GM11168 (cell line): Measurements from ENCODE around the gene SWAP70.
"Not testable (repeated sequence)": the region's sequence is repeated elsewhere in the genome, so short reads cannot be mapped to it uniquely, and the experiment has no call there.

Source experiments
- in situ Hi-C: fragments of 300-500 bp; cut with MboI; formaldehyde crosslinking; loops from one replicate; pipeline ENCODE4 v1.12.0; 2022; ENCODE audit warnings: low sequenced_read_pairs; ENCODE audit not compliant: unreplicated experiment

Gene SWAP70

DNA sequence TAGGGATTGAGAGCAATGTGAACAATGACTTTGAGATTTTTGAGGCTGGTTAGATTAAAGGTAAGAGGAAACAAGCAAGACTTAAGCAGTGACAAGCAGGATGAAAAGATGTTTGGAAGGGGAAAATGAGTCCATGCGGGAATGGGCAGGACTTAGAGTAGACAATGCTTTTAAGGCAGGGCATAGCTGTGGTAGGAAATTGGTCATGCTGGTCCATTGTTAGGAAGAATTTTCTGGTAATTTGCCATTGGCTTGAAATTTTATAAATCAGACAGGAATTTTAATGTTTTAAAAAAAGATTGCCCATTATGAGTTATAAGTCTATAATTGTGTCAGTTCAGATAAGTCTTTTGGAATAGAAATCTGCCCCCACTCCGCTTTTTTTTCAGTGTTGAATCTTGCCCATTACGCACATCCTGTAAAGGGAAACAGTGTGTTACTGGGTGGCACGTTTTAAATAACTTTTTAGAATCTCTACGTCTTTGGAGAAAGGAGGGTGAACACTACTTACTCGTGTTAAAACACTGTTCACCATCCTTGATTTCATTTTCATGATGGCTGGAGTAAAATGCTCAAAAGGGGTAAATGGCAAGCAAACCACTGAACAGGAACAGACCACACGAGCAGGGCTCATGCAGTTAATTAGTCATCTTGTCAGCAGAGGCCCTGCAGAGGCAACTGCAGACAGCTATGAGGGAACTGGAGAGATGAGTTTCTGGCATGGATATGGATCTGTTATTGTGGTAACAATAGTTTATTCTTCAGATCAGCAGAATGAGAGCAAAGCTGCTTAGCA lies 25.0 kb downstream of the SWAP70 start:
- in situ Hi-C loops: no loop called here

DNA sequence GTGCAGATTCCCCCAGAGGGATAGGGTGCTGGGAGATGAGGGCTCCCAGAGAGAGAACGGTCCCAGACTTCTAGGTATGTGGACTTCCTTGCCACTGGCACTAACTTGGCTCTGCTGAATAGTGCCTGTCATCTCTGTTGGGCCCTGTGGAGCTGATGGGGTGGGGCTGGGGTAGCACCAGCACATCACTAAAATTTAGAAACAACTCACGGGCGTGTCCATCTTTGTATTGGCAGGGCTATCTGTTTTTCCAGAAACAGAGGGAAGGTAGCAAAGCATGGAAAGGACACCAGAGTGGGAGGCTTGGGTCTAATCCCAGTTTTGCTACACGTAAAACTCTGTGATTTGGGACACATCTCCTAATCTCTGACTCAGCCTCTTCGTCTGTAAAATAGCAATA lies 25.8 kb downstream of the SWAP70 start:
- in situ Hi-C loops: no loop called here

DNA sequence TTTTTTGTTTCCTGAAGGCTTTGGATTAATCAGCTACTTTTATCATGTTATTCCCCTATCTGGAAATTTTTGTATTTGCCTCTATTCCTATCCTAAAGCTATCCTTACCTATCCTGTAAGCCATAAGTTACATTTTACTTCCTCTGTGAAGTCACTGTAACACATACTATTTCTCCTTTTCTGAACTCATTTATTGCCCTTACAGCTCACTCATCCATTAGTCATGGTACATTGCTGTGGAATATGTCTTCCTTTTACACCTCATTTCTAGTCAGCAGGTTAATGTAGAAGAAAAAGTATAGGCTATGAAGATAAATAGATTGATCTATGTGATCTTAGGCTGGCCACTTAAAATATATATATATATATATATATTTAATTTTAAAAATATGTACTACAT lies 28.0 kb downstream of the SWAP70 start:
- in situ Hi-C loops: no loop called here

DNA sequence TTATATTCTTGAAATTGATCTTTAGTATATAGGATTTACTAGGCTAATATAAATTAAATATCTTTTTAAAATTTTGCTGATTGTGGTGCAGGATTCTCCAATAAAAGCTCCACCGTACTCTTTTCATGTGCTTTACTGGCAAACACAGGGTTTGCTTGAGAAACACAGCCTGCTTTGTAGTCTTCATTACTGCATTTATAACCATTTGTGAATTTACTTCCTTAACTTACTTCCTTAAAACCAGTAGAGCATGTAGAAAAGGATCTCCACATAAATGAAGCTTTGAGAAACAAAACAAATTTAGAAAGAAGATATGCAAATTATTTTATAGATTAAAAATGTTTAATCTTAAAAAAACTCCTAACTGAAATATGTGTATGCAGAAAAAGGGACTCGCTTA lies 28.8 kb downstream of the SWAP70 start:
- in situ Hi-C loops: no loop called here

DNA sequence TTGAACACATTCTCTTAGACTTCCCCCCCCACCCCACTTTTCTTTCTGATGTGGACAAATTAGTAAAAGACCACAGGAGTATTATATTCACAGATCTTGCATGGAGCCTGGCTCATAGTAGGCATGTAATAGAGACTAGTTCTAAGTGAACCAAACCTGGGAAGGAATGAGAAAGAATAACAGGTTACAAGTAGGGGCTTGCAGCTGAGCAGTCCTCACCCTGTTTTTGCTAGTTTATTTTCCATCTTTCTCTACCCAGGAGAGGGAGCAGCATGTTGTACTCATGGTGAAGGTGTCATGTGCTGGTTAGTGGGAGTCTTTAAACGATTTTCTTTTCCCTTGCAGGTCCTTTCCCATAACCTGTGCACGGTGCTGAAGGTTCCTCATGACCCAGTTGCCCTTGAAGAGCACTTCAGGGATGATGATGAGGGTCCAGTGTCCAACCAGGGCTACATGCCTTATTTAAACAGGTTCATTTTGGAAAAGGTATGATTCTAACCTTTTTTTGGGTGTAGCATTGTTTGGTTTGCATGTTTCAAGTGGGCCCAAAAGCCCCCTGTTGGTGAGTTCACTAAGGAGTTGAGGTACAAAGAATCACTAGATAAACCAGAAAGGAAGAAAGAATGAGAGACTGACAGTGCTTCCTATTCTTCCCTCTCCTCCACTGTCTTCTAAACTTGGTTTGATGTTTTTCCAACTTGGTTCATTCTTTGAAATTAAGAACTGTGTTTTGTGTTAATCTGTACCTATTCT lies 30.1 kb downstream of the SWAP70 start:
- in situ Hi-C loops: no loop called here

DNA sequence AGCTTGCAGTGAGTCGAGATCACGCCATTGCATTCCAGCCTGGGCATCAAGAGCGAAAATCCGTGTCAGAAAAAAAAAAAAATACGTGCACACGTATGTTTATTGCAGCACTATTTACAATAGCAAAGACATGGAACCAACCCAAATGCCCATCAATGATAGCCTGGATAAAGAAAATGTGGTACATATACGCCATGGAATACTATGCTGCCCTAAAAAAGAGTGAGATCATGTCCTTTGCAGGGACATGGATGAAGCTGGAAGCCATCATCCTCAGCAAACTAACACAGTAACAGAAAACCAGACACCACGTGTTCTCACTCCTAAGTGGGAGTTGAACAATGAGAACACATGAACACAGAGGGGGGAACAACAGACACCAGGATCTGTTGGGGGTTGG lies 31.4 kb downstream of the SWAP70 start:
- in situ Hi-C loops: not testable (repeated sequence)

DNA sequence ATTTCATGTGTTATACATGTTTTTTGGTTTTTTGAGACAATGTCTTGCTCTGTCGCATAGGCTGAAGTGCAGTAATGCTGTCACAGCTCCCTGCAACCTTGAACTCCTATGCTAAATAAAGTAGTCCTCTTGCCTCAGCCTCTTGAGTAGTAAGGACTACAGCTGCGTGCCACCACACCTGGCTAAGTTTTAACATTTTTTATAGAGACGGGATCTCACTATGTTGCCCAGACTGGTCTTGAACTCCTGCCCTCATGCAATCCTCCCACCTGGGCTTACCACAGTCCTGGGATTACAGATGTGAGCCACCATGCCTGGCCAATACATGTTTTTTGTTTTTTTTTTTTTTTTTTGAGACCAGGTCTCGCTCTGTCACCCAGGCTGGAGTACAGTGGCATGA lies 33.9 kb downstream of the SWAP70 start:
- in situ Hi-C loops: no loop called here

DNA sequence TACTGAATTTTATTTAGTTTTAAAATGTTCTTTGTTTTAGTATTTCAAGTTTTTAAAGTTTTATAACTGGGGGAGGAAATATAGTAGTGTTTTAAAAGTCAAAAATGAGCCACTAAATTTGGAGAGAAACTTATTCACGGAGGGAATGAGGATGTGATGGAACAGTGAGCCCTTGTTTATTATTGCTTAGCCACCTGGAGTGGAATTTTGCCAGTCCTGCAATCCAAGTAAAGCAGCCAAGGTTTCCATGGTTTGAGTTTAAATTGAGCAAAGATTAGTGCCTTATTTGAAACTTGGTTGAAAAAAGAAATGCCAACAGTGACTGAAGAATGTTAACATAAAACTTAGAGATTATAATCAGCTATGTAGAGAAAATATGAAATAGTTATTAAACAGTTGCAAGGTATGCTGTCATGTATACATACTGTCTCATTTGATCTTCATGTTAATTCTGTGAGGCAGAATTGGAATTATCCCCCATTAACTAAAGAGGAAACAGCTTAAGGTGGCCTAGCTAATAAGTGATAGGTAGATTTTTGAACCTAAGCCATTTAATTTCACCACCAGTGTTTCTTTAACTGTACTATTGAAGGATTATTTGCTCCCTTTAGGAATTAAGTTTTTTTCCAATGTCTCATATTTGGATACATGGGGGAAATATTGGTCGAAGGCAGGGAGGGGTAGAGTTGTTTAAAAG lies 36.4 kb downstream of the SWAP70 start:
- in situ Hi-C loops: no loop called here

DNA sequence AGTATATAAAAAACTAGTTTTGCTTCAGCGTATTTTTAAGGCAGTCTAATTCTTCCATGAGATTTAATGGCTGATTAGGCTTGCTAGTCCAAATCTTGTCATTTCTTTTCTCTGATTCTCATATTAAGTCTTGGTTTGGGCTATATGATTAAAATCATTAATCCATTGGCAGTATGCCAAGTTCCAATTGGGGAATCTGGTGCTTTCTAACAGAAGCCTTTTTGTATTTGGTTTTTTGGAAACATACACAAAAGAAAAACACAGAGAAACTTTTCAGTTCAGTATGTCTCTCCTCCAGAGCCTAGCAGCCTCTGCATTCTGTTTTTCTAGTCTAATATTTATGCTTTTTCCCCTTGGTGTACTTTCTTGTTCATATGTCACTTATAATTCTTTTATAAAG lies 37.9 kb downstream of the SWAP70 start:
- in situ Hi-C loops: no loop called here

DNA sequence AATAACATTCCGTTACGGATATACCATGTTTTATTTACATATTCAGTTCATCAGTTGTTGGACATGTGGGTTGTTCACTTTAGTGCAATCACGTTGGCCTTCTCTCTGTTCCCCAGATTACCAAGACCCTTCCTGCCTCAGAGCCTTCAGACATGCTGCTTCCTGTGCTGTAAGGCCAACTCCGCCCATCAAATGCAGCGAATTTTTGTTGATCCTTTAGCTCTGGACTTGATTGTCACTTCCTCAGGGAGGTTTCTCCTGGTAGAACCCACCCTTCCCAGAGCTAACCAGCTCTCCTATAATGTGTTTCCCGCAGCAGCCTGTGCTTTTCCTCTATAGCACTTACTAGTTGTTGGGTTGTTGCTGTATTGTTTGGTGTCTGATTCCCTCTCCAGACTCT lies 39.4 kb downstream of the SWAP70 start:
- in situ Hi-C loops: no loop called here

DNA sequence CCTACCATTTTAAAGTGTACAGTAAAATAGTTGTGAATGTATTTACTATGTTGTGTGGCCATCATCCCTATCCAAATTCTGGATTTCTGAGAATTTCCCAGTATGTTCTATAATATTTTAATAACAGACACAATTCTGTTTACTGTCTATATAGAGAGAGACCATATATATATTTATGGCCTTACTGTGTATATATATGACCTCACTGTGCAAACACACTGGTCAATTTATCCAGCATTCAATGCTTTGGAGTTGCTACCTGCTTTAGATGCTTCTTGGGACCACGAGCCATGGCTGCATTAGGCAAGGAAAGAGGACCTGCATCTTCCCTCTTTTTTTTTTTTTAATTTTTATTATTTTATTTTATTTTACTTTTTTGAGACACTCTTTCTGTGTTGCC lies 40.2 kb downstream of the SWAP70 start:
- in situ Hi-C loops: no loop called here

DNA sequence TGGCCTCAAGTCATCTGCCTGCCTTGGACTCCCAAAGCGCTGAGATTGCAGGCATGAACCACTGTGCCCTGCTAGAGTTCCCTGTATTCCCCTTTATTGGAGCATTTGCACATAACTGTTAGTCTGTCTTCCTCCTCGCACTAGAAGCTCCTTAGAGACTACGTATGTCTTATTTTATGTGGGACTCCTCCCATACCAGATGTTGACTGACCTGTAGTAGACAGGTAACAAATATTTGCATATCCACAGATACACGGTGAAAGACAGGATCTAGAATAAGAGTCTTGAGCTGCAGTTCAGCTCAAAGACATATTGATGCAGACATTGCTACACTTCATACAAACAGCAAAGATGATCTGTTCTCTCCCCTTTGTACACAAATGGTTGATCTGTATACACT lies 40.7 kb downstream of the SWAP70 start:
- in situ Hi-C loops: no loop called here

DNA sequence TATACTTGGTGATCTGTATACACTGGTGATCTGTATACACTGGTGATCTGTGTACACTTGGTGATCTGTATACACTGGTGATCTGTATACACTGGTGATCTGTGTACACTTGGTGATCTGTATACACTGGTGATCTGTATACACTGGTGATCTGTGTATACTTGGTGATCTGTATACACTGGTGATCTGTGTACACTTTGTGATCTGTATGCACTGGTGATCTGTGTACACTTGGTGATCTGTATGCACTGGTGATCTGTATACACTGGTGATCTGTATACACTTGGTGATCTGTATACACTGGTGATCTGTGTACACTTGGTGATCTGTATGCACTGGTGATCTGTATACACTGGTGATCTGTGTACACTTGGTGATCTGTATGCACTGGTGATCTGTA lies 41.5 kb downstream of the SWAP70 start:
- in situ Hi-C loops: not testable (repeated sequence)

DNA sequence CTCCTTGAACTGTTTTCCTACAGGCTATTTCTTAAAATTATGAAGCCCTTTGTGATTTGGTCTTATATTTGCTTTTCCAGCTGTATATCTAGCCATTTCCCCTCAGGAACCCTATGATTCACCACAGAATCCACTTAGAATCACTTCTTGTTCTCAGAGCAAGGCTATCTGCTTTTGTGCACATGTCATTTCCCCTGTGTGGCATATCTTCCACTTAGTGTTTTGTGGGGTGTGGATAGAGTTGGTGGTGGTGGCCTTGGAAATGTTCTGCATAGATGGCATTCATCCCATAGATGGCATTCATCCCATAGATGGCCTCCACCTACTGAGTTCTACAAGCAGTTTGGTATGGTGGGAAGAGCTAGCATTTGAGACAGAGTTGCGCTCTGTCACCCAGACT lies 44.7 kb downstream of the SWAP70 start:
- in situ Hi-C loops: no loop called here

DNA sequence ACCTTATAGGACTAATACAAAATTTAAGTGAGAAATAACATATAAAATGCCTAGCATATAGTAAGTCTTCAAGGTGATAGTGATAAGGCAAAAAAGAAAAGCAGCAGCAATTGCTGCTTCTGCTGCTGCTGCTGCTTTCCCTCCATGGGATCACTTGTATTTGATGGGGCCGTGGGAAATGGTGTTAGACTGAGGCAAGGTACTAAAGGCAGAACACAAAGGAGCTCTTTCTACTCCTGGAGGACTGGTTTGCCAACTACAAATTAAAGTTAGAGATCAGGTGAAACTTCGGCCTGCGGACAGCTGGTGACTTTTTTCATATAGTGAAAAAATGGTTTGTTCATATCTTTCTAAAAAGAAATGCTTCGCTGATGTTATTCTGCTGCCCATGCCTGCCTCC lies 46.3 kb downstream of the SWAP70 start:
- in situ Hi-C loops: no loop called here

DNA sequence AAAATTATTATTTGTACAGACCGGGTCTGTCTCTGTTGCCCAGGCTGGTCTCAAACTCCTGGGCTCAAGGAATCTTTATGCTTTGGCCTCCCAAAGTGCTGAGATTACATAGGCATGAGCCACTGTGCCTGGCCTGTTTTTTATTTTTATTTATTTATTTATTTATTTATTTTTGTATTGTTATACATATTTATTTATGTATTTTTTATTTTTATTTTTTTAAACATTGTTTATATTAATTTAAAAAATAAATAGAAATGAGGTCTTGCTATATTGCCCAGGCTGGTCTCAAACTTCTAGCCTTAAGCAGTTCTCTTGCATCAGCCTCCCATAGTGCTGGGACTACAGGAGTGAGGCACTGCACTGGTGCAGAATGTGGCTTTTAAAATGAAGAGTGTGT lies 47.0 kb downstream of the SWAP70 start:
- in situ Hi-C loops: no loop called here

DNA sequence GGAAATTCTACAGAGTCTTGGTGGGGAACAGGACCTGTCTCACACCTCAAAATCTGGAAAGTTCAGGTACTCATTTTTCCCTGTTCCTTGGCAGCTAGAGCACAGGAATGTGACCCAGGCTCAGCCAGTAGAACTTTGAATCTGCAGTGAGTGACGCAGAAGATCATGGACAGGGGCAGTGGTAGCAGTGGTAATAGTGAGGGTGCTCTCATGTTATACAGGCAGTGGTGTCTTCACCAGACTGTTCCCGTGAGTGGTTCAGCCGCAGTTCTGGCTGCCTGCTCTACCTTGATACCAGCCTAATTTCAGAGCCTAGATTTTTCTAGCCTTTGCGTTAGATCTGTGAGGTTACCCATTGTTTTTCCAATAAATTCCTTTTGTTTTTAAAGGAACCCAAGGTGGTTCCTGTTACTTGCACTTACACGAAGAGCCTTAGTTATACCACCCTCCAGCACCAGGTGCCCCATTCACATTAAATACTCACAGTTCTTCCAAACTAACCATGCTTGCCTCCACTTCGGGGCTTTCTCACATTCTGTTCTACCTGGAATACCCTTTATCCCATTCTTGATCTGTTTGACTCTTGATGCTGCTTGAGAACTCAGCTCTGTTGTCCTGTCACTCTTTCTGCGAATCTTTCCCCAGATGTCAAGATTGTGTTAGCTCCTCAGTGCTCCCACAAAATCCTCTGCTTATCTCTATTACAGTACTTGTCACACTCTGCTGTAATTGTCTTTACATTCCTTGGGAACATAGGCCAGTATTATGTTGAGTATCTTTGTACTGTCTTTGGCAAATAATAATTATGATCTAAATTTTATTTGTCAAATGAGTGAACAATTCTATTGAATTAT lies 47.8 kb downstream of the SWAP70 start:
- in situ Hi-C loops: no loop called here

DNA sequence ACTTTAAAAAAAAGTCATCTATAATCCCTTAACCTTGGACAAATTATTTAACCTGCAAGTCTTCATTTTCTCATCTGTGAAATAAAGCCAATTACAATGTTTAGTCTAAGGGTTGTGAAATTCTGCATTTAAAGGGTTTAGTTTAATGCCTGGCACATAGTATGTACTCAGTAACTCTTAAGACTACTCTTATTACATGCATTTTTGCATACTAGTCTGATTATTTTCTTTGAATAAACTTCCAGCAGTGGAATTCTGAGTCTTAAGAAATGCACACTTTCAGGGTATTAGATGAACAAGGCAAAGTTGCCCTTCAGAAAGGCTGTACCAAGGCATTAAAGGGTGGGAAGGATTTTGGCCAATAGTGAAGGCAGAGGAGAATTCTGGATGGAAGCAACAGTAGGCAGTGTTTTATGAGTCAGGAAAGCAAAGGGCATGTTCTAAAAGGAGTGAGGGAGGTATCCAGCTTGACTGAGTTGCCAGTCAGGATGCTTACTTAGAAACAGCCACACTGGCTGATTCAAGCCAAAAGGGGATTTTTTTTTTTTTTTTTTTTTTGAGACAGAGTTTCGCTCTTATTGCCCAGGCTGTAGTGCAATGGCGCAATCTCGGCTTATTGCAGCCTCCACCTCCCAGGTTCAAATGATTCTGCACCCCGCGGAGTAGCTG lies 50.5 kb downstream of the SWAP70 start:
- in situ Hi-C loops: no loop called here

DNA sequence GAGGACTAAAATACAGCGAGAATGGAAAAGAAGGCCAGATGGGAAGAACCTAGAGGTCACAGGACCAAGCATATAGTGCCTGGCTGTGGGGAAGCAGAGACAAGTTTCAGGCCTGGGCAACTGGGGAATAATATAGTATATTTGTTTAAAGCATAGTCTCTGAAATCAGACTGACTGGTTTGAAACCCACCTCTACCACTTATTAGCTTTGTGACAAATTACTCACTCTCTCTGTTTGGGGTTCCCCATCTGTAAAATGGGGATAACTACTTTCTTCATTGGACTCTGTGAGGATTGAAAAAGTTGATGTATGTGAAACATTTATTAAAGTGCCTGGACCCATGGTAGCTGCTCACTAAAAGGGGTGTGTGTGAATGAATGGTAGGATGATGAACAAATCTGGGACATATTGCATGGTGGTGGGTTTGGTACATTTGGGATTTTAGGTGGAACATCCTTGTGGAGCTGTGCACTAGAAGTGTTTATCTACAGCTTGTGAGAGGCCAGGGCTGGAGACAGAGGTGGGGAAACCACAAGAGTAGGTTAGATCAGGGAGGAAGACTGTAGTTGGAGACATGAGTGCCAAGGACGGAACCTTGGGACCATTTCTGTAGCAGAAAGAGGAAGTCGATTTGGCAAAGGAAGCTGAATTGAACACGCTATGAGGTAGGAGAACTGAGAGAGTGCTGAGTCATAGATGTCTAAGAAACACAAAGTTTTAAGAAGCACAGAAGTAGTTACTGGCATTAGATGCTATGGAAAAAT lies 52.6 kb downstream of the SWAP70 start:
- in situ Hi-C loops: no loop called here
